HCT116 (cell line): Measurements from ENCODE around the gene GLCE. TPM values are rescaled to one million over a fixed set of nuclear protein-coding genes. Genes with fewer than 3 reads are reported as not detected.

ENCODE experiments used
- ATAC-seq: fragments of 200-7000 bp; cut with Tn5 transposase; 2 replicates; pipeline ENCODE4 v1.9.1; 2020; ENCODE audit warnings: mild to moderate bottlenecking, moderate library complexity
- BruUV-seq: library from RNA; stranded (reverse); fragments of 400-500 nt; replicated peaks from 2 replicates; lab custom pipeline; 2021; lab: Mats Ljungman, UMichigan
- CTCF ChIA-PET: fragments of 300-600 bp; sonication (Branson Sonifier 250); formaldehyde crosslinking; loops from one replicate; lab custom pipeline; 2021; ENCODE audit warnings: antibody characterized with exemption; lab: Charles Lee
- POLR2A ChIA-PET: fragments of 300-600, 350-600 bp; sonication (Branson Sonifier 250); formaldehyde crosslinking; loops from one replicate; lab custom pipeline; 2021; ENCODE audit warnings: antibody characterized with exemption; lab: Charles Lee
- RAD21 ChIA-PET, 2 experiments: fragments of 300-600 bp; sonication (Branson Sonifier 250); formaldehyde crosslinking; loops; one replicate each; lab custom pipeline; 2023; ENCODE audit warnings: low total read pairs in 2 of 2; ENCODE audit not compliant: uncharacterized antibody in 2 of 2, unreplicated experiment in 2 of 2, low non-redundant PET in 1 of 2; lab: Charles Lee
- DNase-seq: peaks from one replicate; pipeline ENCODE4 v3.0.0-alpha.2; 2010; ENCODE audit warnings: low read depth, low spot score
- H2AFZ ChIP-seq: fragments of 200-600 bp; shearing (Covaris generic), sonication (generic); 2 replicates; pipeline ENCODE4 v1.6.1; 2017; ENCODE audit warnings: low read depth, mixed run types, mixed read lengths, antibody characterized with exemption, low read length; ENCODE audit not compliant: poor library complexity, severe bottlenecking
- H3K27ac ChIP-seq: 2 replicates; pipeline ENCODE4 v1.5.1; 2012; ENCODE audit warnings: low read depth, low read length
- H3K27me3 ChIP-seq: fragments of 200-600 bp; sonication (generic); 2 replicates; pipeline ENCODE4 v1.6.1; 2016; ENCODE audit warnings: mixed run types, low read length, mixed read lengths; ENCODE audit not compliant: insufficient read depth
- H3K36me3 ChIP-seq, 2 experiments: fragments of 200-500 bp in 1 of 2; fragments of 200-600 bp in 1 of 2; sonication (Bioruptor generic) in 1 of 2; sonication (generic) in 1 of 2; 2 replicates each; pipeline versions ENCODE4 v1.5.1 to v1.6.1; 2014 to 2016; ENCODE audit warnings: low read length in 2 of 2, inconsistent platforms in 1 of 2, mixed read lengths in 1 of 2, mixed run types in 1 of 2; ENCODE audit not compliant: insufficient read depth in 2 of 2, control insufficient read depth in 1 of 2
- H3K4me1 ChIP-seq, 2 experiments: fragments of 200-600 bp in 1 of 2; sonication (generic) in 1 of 2; 2 replicates each; pipeline versions ENCODE4 v1.5.1 to v1.6.1; 2012 to 2017; ENCODE audit warnings: low read length in 2 of 2, inconsistent platforms in 1 of 2, mild to moderate bottlenecking in 1 of 2, mixed read lengths in 1 of 2, mixed run types in 1 of 2, moderate library complexity in 1 of 2; ENCODE audit not compliant: insufficient read depth in 2 of 2, control insufficient read depth in 1 of 2
- H3K4me2 ChIP-seq: fragments of 200-600 bp; sonication (generic); 2 replicates; pipeline ENCODE4 v1.6.1; 2017; ENCODE audit warnings: mixed run types, low read length, mixed read lengths
- H3K4me3 ChIP-seq, 2 experiments: fragments of 200-600 bp in 1 of 2; sonication (generic) in 1 of 2; replicated peaks in 1 of 2; 2 replicates each; pipeline ENCODE4 v1.5.1; 2011 to 2016; ENCODE audit warnings: low read length in 2 of 2, control low read depth in 1 of 2, low read depth in 1 of 2, mild to moderate bottlenecking in 1 of 2, mixed read lengths in 1 of 2, mixed run types in 1 of 2
- H3K79me2 ChIP-seq: fragments of 200-600 bp; sonication (generic); 2 replicates; pipeline ENCODE4 v1.6.1; 2017; ENCODE audit warnings: mild to moderate bottlenecking, mixed run types, low read length, moderate library complexity, mixed read lengths; ENCODE audit not compliant: insufficient read depth
- H3K9ac ChIP-seq: fragments of 200-600 bp; sonication (generic); 2 replicates; pipeline ENCODE4 v1.6.1; 2016; ENCODE audit warnings: low read length, mixed read lengths
- H3K9me2 ChIP-seq: fragments of 200-600 bp; sonication (generic), shearing (Covaris generic); 2 replicates; pipeline ENCODE4 v1.6.1; 2017; ENCODE audit warnings: mixed run types, mild to moderate bottlenecking, moderate library complexity; ENCODE audit not compliant: insufficient read depth
- H3K9me3 ChIP-seq, 2 experiments: fragments of 200-500 bp in 1 of 2; fragments of 200-600 bp in 1 of 2; sonication (Bioruptor generic) in 1 of 2; sonication (generic) in 1 of 2; 2 replicates each; pipeline ENCODE4 v1.6.1; 2014 to 2017; ENCODE audit warnings: low read length in 2 of 2, mixed read lengths in 2 of 2, inconsistent platforms in 1 of 2, low read depth in 1 of 2, mild to moderate bottlenecking in 1 of 2, mixed run types in 1 of 2, moderate library complexity in 1 of 2; ENCODE audit not compliant: control insufficient read depth in 1 of 2, insufficient read depth in 1 of 2
- H4K20me1 ChIP-seq: fragments of 200-600 bp; sonication (generic), shearing (Covaris generic); 2 replicates; pipeline ENCODE4 v1.6.1; 2017; ENCODE audit warnings: mixed run types, mild to moderate bottlenecking, moderate library complexity; ENCODE audit not compliant: insufficient read depth
- EGR1 ChIP-seq: IDR thresholded peaks from 2 replicates; pipeline ENCODE4 v1.6.1; 2012; ENCODE audit warnings: low read depth
- ELF1 ChIP-seq: IDR thresholded peaks from 2 replicates; pipeline ENCODE4 v1.6.1; 2012; ENCODE audit warnings: low read depth, borderline replicate concordance
- EZH2 ChIP-seq: fragments of 200-600 bp; sonication (generic); IDR thresholded peaks from 2 replicates; pipeline ENCODE4 v1.6.1; 2017; ENCODE audit warnings: antibody characterized with exemption, mixed run types
- RAD21 ChIP-seq: IDR thresholded peaks from 2 replicates; pipeline ENCODE4 v1.6.1; 2012; ENCODE audit warnings: low read depth, mild to moderate bottlenecking
- TCF7L2 ChIP-seq: IDR thresholded peaks from 2 replicates; pipeline ENCODE4 v1.7.0; 2011; ENCODE audit warnings: borderline replicate concordance, inconsistent platforms; ENCODE audit not compliant: insufficient read depth, insufficient read length; ENCODE audit errors: extremely low read depth
- intact Hi-C: fragments of 100-400 bp; cut with micrococcal nuclease; formaldehyde crosslinking; loops from 2 replicates; pipeline ENCODE4 v1.10.0; 2022
- total RNA-seq: library from RNA; stranded (reverse); gene quantifications from one replicate; pipeline ENCODE4 v1.2.1, GENCODE V29; 2021; ENCODE audit not compliant: unreplicated experiment
- TF ChIP-seq, protein P1 (sequence below): IDR thresholded peaks from 2 replicates; pipeline ENCODE4 v1.6.1; 2012; ENCODE audit warnings: low read depth
- TF ChIP-seq, protein P2 (sequence below): IDR thresholded peaks from 2 replicates; pipeline ENCODE4 v1.6.1; 2012

The GLCE gene
- total RNA-seq, 1 experiment from 2014 or later: 22.2 TPM

DNA sequence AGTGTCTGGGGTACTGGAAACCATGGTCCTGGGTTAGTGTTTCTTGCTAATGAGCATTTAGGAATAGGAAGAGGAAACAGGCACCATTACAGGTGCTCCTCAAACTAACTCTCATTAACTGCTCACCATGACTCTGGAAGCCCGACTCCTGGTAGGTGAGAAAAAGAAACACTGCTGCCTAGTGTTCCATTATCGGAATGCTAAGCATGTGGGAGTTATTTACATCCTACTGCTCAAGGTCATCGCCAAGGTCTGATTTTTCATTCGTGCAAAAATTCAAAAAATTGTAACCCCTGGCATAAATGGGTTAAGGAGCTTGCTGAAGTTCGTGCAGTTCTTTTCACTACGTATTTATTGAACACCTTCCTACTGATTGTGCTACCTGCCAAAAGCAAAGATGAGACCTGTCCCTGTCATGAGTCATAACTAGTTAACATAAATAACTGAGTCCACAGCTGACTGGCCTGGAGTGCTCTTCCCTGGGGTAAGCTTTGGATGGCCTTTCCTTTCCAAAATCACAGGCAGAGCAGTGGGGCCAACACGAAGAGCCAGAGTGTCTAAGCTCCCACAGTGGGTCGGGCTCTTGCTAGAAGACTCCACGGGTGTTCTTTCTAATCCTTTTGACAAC is 115.6 kb downstream of the GLCE start:
- H3K4me1 ChIP-seq: 0 out of 4 replicates have a peak, but pooled peaks cover 0 to 4% of the 10 kb centered on the region in 2 experiments
- no peak overlapping the region for H3K4me3 ChIP-seq
- no peak for DNase-seq
- no peaks in the 10 kb centered on the region for H4K20me1 ChIP-seq
- H3K9me3 ChIP-seq: no peaks in the 10 kb centered on the region
- POLR2A ChIA-PET: no interaction called here
- H3K4me2 ChIP-seq: no peak overlapping the region
- H3K9me2 ChIP-seq: no peaks in the 10 kb centered on the region
- RAD21 ChIA-PET: no interaction called here
- no peak overlapping the region for H3K27ac ChIP-seq
- ATAC-seq: no peak
- intact Hi-C loops: no loop called here
- H2AFZ ChIP-seq: no peak overlapping the region
- H3K79me2 ChIP-seq: no peaks in the 10 kb centered on the region
- CTCF ChIA-PET: interaction anchor here (1.3 kb wide), 1 partner anchor 11 kb away, joined by 3 read pairs; no protein-coding TSS in a partner anchor
- H3K27me3 ChIP-seq: no peaks in the 10 kb centered on the region
- H3K9ac ChIP-seq: no peak overlapping the region
- no TSS peak for BruUV-seq
- TF ChIP-seq, protein P1, sequence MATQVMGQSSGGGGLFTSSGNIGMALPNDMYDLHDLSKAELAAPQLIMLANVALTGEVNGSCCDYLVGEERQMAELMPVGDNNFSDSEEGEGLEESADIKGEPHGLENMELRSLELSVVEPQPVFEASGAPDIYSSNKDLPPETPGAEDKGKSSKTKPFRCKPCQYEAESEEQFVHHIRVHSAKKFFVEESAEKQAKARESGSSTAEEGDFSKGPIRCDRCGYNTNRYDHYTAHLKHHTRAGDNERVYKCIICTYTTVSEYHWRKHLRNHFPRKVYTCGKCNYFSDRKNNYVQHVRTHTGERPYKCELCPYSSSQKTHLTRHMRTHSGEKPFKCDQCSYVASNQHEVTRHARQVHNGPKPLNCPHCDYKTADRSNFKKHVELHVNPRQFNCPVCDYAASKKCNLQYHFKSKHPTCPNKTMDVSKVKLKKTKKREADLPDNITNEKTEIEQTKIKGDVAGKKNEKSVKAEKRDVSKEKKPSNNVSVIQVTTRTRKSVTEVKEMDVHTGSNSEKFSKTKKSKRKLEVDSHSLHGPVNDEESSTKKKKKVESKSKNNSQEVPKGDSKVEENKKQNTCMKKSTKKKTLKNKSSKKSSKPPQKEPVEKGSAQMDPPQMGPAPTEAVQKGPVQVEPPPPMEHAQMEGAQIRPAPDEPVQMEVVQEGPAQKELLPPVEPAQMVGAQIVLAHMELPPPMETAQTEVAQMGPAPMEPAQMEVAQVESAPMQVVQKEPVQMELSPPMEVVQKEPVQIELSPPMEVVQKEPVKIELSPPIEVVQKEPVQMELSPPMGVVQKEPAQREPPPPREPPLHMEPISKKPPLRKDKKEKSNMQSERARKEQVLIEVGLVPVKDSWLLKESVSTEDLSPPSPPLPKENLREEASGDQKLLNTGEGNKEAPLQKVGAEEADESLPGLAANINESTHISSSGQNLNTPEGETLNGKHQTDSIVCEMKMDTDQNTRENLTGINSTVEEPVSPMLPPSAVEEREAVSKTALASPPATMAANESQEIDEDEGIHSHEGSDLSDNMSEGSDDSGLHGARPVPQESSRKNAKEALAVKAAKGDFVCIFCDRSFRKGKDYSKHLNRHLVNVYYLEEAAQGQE: no peak
- TF ChIP-seq EZH2 (no peak), ELF1 (no peak)
- no peaks in the 10 kb centered on the region for H3K36me3 ChIP-seq

- Histone ChIP-seq H3K9ac (no peak overlapping the region), H3K4me2 (no peak overlapping the region), H3K79me2 (no peaks in the 10 kb centered on the region), H3K9me3 (no peaks in the 10 kb centered on the region), H3K27me3 (no peaks in the 10 kb centered on the region), H3K9me2 (no peaks in the 10 kb centered on the region), H3K27ac (no peak overlapping the region), H3K36me3 (no peaks in the 10 kb centered on the region), H4K20me1 (no peaks in the 10 kb centered on the region), H3K4me3 (no peak overlapping the region), H3K4me1 (0 out of 4 replicates have a peak, but pooled peaks cover 0 to 4% of the 10 kb centered on the region in 2 experiments), H2AFZ (no peak overlapping the region)
- no peak for ATAC-seq
- RAD21 ChIA-PET: no interaction called here
- CTCF ChIA-PET: interaction anchor here (1.5 kb wide), 1 partner anchor 218 kb away, joined by 4 read pairs; no protein-coding TSS in a partner anchor
- no TSS peak for BruUV-seq
- intact Hi-C loops: no loop called here
- TF ChIP-seq EGR1 (no peak), TCF7L2 (no peak), RAD21 (no peak)
- TF ChIP-seq, protein P2, sequence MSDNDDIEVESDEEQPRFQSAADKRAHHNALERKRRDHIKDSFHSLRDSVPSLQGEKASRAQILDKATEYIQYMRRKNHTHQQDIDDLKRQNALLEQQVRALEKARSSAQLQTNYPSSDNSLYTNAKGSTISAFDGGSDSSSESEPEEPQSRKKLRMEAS: no peak
- TF ChIP-seq, all 23 proteins: peak for 0
- POLR2A ChIA-PET: no interaction called here
- no peak for DNase-seq
Observed at GRCh38 chr15:69277316-69277715, 116.9 kb downstream of the GLCE start.
